Fibroblast of lung (primary cell): ENCODE data around the gene DDR2.

Experiments
- EZH2 ChIP-seq: IDR thresholded peaks from 2 replicates; pipeline ENCODE4 v1.5.1; 2012; ENCODE audit warnings: low read length, control low read depth, mild to moderate bottlenecking; ENCODE audit errors: missing control alignments
- TF ChIP-seq, protein P1 (sequence below), 2 donors: IDR thresholded peaks in 1 of 2; conservative IDR thresholded peaks in 1 of 2; 1 replicate in 1 of 2; 2 replicates in 1 of 2; pipeline ENCODE4 v1.5.1; 2011 to 2012; ENCODE audit warnings: low read length in 2 of 2, control low read depth in 1 of 2, inconsistent platforms in 1 of 2, low read depth in 1 of 2, mild to moderate bottlenecking in 1 of 2

- TF ChIP-seq, protein P1, sequence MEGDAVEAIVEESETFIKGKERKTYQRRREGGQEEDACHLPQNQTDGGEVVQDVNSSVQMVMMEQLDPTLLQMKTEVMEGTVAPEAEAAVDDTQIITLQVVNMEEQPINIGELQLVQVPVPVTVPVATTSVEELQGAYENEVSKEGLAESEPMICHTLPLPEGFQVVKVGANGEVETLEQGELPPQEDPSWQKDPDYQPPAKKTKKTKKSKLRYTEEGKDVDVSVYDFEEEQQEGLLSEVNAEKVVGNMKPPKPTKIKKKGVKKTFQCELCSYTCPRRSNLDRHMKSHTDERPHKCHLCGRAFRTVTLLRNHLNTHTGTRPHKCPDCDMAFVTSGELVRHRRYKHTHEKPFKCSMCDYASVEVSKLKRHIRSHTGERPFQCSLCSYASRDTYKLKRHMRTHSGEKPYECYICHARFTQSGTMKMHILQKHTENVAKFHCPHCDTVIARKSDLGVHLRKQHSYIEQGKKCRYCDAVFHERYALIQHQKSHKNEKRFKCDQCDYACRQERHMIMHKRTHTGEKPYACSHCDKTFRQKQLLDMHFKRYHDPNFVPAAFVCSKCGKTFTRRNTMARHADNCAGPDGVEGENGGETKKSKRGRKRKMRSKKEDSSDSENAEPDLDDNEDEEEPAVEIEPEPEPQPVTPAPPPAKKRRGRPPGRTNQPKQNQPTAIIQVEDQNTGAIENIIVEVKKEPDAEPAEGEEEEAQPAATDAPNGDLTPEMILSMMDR (conservative IDR thresholded peaks at IDR 0.05 in 1 of 2, IDR thresholded peaks at IDR 0.05 in 1 of 2; ENCODE audit: low read depth in 1 of 2, low read length in 2 of 2): no peak
- TF ChIP-seq EZH2: no peak
These were observed 80.2 kb downstream of the DDR2 start for GRCh38 chr1:162712317-162713029.
